Stimulated activated CD4-positive, alpha-beta T cell treated with anti-CD3 and anti-CD28 coated beads, Interleukin-15, amount 100 ng/mL, for 48 hours (primary cell): ENCODE measurements around the gene HIVEP2.

Source experiments
- DNase-seq, 2 donors: peaks; one replicate each; pipeline ENCODE4 v3.0.0-alpha.2; 2020; ENCODE audit warnings: low read depth in 2 of 2

HIVEP2 gene

GRCh38 chr6:142844065-142844755 lies 100.8 kb downstream of the HIVEP2 start:
- no peak for DNase-seq

DNA sequence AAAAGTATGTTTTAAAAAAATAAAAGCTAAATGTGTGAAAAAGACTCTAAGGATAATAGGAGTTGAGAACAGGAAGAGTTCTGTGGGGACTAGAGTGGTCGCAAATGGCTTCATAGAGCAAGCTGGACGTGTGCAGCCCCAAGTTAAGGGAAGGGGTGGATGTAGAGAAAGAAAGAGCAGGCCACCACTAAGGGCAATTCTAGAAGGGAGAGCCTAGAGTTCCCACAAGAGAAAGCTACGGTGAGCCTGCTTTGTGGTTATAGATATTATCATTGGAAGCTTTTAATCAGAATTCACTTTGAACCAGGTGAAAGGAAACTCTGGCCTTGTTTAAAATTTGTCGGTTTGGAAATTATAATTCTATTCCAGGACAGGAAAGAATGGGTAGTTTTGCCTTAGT lies 101.6 kb downstream of the HIVEP2 start:
- DNase-seq: no peak

DNA sequence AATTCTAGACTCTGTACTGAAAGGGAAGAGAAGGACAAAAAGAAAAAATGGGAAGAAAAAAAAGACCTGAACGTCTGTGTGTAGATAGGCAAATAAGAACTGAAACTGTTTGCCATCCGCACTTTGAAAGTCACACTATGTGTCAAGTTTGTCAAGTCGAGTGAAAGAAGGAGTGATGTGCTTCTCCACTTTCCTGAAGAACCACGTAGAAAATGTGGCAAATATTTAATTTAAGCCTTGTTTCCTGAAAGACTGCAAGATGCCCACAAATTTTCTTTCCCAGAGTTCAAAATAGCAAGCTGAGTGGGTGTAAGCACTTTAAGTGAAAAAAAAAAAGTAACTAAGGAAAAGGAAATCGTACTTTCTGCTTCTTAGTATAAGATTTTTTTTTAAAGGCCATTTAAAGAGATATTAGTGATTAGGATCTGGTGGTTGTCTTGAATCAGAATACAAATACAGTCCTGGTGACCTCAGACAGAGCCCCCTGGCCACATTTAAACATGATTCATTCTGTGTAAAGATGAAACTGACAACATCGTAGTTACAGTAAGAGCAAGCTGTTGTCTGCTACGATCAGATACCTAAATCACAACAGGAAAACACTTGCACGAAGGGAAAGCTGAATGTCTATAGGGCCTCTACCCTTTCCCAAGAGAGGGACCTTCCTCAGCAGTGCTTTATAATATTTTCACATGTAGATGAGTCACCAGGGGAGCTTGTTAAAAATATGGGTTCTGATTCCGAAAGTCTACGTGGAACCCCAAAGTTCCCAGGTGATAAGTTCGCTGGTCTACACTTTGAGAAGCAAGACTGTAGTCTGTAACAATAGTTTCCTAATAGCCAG lies 102.3 kb downstream of the HIVEP2 start:
- DNase-seq: no peak

GRCh38 chr6:142841915-142842314 lies 103.1 kb downstream of the HIVEP2 start:
- DNase-seq: no peak

- no peak for DNase-seq
Observed at GRCh38 chr6:142839686-142840040, 105.3 kb downstream of the HIVEP2 start.

DNA sequence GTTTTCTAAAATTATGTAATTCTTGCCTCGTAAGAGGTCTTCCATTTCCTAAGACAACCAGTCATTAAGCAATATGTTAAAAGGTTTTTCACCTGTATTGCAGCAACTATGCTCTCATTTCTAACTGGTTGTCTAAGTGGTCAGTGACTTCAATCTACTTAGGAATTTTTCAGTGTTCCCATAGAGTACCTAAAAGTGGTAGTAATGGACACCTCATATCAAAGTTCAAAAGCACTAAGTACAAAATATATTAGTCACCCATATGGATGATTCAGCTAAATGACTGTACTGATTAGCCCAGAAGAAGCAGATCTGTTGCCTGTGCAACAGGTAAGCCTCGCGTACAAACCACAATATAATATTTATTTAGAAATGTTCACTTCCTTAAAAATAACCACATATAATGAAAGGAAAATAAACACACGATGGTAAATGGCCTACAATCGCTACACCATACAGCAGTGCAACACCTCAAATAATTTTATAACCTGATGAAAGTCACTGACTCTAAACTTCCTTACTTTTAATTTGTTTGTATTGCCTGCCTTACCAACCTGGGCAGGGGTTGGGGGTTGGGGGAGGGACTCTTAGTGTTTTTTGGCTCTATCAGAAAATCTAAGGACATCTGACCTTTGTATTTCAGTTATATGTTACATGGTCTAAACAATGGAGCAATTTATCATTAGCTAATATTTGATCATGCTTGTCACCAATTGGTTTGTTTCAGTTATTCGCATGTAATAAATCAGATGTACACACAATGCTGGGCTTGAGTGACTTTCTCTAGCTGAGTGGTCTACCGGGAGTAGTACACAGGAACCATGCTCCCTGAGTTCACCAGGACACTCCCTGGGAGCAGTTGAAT lies 105.9 kb downstream of the HIVEP2 start:
- DNase-seq: no peak

GRCh38 chr6:142835787-142836535 lies 109.0 kb downstream of the HIVEP2 start:
- no peak for DNase-seq

DNA sequence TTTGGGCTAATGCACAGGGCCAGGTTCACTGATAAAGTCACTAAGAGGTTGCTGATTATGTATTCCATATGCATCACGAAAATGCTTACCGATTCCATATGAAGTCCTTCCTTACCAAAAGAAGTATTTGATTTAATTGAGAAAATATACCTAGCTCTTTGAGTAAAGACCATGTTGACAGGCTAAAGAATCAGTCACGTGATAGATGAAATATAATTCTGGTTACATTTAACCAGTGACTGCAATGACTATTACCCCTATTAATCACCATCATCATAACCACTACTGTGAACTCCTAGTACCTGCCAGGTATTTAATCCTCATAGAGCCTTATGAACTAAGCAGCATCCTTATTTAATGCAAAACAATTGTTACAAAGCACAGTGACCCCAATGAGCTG lies 110.1 kb downstream of the HIVEP2 start:
- DNase-seq: no peak

GRCh38 chr6:142833798-142834197 lies 111.2 kb downstream of the HIVEP2 start:
- no peak for DNase-seq

DNA sequence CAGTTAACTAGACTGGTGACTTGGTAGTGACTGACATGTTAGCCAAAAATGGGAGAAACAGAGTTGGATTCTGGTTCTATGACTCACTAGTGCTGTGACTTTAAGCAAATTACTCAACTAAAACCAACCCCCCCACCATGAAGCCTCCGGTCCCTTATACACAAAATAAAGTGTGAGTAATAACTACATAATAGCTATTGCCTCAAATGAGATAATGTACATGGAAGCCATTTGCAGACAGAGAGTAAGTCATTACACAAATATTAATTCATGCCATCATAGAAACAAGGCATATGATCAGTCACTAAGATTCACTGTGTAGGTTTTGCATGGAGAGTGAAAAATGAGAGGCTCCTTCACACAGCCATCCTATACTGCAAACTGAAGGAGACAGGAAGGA lies 111.9 kb downstream of the HIVEP2 start:
- DNase-seq: no peak

GRCh38 chr6:142830807-142831206 lies 114.2 kb downstream of the HIVEP2 start:
- no peak for DNase-seq

DNA sequence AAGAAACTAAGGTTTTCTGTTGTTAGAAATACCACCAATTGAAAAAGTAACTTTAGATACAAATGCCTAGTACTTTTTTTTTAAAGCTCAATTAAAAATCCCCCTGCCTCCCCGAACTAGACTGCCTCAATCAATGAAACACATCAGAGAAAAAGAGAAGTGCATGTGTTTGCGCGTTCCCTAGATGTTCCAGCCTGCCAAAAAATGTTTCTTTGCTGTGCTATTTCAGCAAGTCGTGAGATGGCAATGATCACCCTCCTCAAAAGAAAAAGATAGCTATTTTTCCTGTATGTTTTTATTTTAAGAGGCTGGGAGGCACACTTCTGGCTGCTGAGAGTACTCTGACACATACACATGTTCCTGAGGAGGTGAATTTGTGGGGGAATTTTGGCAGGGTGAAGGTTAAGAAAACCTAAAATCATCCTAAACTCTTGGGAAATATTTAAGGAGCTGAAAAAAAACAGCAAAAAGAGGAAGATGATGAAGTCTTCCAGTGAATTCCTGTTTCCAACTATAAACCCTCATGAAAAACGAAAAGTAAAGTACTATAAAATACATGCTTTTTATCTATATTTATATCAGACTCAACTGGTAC lies 114.8 kb downstream of the HIVEP2 start:
- DNase-seq: no peak

- DNase-seq: no peak
Observed at GRCh38 chr6:142829556-142829955, 115.4 kb downstream of the HIVEP2 start.

DNA sequence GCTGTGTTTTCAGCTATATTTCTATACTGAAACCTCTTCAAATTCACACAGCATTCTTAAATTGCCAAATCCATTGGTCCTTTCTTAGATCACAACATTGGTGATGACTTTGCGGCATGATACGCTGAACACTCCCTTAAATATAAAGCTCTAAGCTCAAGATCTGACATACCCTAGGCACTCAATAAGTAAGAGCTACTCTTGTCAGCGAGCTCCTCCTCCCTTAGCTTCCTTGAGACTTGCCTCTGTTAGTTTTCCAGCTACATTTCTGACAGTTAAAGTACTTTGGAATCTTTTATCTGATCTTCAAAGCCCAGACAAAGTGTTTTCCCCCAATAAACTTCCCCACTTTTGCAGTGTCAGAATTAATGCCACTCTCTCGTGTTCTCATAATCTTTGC lies 117.0 kb downstream of the HIVEP2 start:
- DNase-seq: no peak

DNA sequence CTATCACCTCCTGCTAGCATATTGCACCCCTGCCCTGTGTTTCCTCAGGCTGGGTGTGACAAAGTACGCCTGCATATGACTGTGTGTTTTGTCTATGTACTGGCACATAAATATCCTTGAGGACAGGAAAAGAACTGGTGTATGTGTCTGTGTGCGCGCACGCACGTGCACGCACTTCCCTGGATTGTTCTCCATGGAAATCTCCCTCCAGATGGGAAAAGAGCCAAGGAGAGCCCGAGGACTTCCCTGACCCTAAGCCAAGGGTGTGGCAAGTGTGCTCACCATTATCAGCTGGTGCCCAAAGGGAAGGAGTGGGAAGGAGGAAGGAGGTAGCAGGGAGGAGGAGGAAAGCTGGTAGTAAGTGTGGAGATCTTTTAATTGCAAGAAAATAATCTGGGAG lies 117.6 kb downstream of the HIVEP2 start:
- no peak for DNase-seq

DNA sequence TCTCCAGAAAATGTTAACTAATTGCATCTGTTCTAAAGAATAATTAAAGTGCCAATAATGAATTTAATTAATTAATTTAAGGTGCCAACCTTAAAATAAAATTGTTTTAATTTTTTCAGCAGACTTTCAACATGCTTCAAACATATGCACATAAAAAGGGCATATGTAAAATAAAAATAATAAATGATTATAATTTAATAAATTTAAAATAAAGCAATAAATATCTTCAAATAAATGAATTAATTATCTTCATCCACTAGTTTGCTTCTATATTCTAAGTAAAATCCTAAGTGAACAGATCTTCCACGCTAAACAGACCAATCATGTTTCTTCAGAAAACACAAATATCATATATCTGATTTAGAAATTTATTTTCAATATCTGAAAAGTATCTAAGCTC lies 119.2 kb downstream of the HIVEP2 start:
- DNase-seq: no peak

- no peak for DNase-seq
Observed at GRCh38 chr6:142824426-142824825, 120.5 kb downstream of the HIVEP2 start.

DNA sequence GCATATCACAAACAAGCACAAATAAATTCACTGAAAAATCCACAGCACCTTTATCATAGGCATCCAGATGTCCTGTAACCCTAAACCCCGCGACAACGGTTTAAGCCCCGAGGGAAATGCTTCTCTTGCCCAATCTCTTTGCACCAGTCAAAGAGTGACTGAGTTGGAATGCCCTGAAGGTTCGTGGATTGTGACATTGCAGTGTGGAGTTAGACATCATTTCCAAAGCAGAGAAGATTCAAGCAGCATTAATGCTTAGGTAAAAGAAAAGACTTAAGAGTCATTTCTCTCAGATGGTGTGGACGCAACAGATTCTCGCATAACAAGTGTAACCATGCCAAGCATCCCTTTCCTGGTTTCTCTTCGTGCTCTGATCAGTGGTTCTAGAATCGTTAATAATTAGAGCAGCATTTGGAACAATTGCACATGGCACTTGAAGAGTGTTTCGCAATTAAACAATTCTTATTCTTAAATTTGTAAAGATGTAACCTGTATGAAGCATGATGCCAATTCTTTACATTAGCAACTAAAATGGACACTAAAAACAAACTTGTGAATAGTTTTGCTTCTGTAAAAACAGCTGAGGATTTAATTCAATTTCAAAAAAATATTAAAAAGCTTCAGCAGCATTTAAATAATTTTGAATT lies 121.6 kb downstream of the HIVEP2 start:
- no peak for DNase-seq

DNA sequence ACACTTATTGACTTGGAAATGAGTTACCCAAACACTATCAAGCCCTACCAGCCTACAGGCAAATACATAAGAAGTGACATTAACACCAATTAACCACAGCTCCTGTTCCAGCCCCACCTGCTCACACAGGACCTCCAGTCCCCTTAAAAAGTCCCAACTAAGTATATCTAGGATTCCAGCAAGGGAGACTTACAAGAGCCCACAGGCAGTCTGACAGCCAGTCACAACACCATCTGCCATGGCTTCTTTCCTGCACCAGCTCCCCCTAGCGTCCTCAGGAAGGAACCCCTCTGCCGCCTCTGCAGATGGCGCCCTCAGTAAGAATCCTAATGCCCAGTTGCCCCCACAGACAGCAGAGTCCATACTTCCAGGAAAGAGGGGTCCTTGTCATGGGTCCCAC lies 122.1 kb downstream of the HIVEP2 start:
- DNase-seq: no peak

GRCh38 chr6:142822383-142822782 lies 122.6 kb downstream of the HIVEP2 start:
- no peak for DNase-seq

DNA sequence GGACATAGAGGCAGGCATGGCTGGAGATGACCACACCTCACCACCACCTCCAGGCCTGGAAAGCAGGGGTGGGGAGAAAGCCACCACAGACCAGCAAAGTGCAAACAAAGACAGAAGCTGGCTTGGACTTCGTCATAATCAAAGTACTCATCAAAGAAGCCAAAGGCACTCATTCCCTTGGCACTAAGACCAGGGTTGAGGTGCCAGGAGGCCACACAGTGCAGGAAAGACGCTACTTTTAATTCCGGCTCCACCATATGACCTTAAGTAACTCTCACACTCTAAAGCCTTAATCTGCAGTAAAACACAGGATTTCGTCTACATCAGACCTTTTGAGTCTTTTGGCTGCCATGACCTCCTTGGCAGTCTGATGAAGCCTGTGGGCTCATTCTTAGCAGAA lies 123.1 kb downstream of the HIVEP2 start:
- no peak for DNase-seq
